ENCODE results near the gene ZNF140.

ZNF140 gene

GRCh38 chr12:133081159-133081780, 547 bp downstream of the ZNF140 start:
- peaks cover 20% of the 10 kb centered on the region for H3K36me3 ChIP-seq (ENCODE audit: control insufficient read depth, insufficient read depth, low read length)
- peak overlapping the region; percentile 88 for H3K9ac ChIP-seq (ENCODE audit: low read depth, low read length)
- H3K9me3 ChIP-seq (ENCODE audit: control insufficient read depth, insufficient read depth, low read length): peaks cover 13% of the 10 kb centered on the region
- H3K4me1 ChIP-seq (ENCODE audit: control insufficient read depth, insufficient read depth, low read length): no peaks in the 10 kb centered on the region
- peak overlapping the region; percentile 89 for H3K4me3 ChIP-seq (ENCODE audit: low read depth, low read length)
- H3K27me3 ChIP-seq (ENCODE audit: control insufficient read depth, insufficient read depth, low read length): no peaks in the 10 kb centered on the region

DNA sequence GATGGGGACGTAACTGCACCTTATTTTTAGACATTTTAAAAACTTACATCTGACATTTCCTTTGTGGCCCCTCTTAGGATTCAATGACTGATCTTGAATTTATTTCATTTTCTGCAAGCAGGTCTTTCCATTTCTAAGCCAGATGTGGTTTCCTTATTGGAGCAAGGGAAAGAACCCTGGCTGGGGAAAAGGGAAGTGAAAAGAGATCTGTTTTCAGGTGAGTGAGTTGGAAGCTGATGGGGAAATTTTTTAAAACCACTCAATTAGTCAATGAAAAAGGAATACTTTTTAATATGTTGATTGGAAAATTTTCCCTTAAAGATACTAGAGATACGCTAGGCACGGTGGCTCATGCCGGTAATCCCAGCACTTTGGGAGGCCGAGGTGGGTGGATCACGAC, 2.6 kb downstream of the ZNF140 start:
- no peak overlapping the region for H3K9ac ChIP-seq (ENCODE audit: low read depth, low read length)
- peaks cover 23% of the 10 kb centered on the region for H3K36me3 ChIP-seq (ENCODE audit: control insufficient read depth, insufficient read depth, low read length)
- no peaks in the 10 kb centered on the region for H3K4me1 ChIP-seq (ENCODE audit: control insufficient read depth, insufficient read depth, low read length)
- H3K4me3 ChIP-seq (ENCODE audit: low read depth, low read length): no peak overlapping the region
- peaks cover 16% of the 10 kb centered on the region for H3K9me3 ChIP-seq (ENCODE audit: control insufficient read depth, insufficient read depth, low read length)
- no peaks in the 10 kb centered on the region for H3K27me3 ChIP-seq (ENCODE audit: control insufficient read depth, insufficient read depth, low read length)

DNA sequence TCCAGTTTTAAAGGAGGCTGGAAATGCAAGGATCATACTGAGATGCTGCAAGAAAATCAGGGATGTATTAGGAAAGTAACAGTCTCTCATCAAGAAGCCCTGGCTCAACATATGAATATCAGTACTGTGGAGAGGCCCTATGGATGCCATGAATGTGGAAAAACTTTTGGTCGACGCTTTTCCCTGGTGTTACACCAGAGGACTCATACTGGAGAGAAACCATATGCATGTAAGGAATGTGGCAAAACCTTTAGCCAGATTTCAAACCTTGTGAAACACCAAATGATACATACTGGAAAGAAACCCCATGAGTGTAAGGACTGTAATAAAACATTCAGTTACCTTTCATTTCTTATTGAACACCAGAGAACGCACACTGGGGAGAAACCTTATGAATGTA, 24.9 kb downstream of the ZNF140 start:
- Histone ChIP-seq H3K9me3 (ENCODE audit: control insufficient read depth, insufficient read depth, low read length) (peaks cover 68% of the 10 kb centered on the region), H3K36me3 (ENCODE audit: control insufficient read depth, insufficient read depth, low read length) (peaks cover 11% of the 10 kb centered on the region), H3K27me3 (ENCODE audit: control insufficient read depth, insufficient read depth, low read length) (no peaks in the 10 kb centered on the region), H3K4me3 (ENCODE audit: low read depth, low read length) (peak overlapping the region; percentile 15), H3K9ac (ENCODE audit: low read depth, low read length) (no peak overlapping the region), H3K4me1 (ENCODE audit: control insufficient read depth, insufficient read depth, low read length) (no peaks in the 10 kb centered on the region)

GRCh38 chr12:133106253-133106652, 25.5 kb downstream of the ZNF140 start:
- peaks cover 63% of the 10 kb centered on the region for H3K9me3 ChIP-seq (ENCODE audit: control insufficient read depth, insufficient read depth, low read length)
- peaks cover 11% of the 10 kb centered on the region for H3K36me3 ChIP-seq (ENCODE audit: control insufficient read depth, insufficient read depth, low read length)
- H3K4me1 ChIP-seq (ENCODE audit: control insufficient read depth, insufficient read depth, low read length): no peaks in the 10 kb centered on the region
- H3K4me3 ChIP-seq (ENCODE audit: low read depth, low read length): no peak overlapping the region
- no peak overlapping the region for H3K9ac ChIP-seq (ENCODE audit: low read depth, low read length)
- H3K27me3 ChIP-seq (ENCODE audit: control insufficient read depth, insufficient read depth, low read length): no peaks in the 10 kb centered on the region

- H3K9ac ChIP-seq (ENCODE audit: low read depth, low read length): no peak overlapping the region
- peaks cover 57% of the 10 kb centered on the region for H3K9me3 ChIP-seq (ENCODE audit: control insufficient read depth, insufficient read depth, low read length)
- H3K27me3 ChIP-seq (ENCODE audit: control insufficient read depth, insufficient read depth, low read length): no peaks in the 10 kb centered on the region
- H3K36me3 ChIP-seq (ENCODE audit: control insufficient read depth, insufficient read depth, low read length): peaks cover 11% of the 10 kb centered on the region
- no peaks in the 10 kb centered on the region for H3K4me1 ChIP-seq (ENCODE audit: control insufficient read depth, insufficient read depth, low read length)
- H3K4me3 ChIP-seq (ENCODE audit: low read depth, low read length): no peak overlapping the region
Measured at GRCh38 chr12:133107121-133107520, 26.4 kb downstream of the ZNF140 start.

GRCh38 chr12:133108150-133108549, 27.4 kb downstream of the ZNF140 start:
- no peaks in the 10 kb centered on the region for H3K4me1 ChIP-seq (ENCODE audit: control insufficient read depth, insufficient read depth, low read length)
- peaks cover 55% of the 10 kb centered on the region for H3K9me3 ChIP-seq (ENCODE audit: control insufficient read depth, insufficient read depth, low read length)
- no peaks in the 10 kb centered on the region for H3K27me3 ChIP-seq (ENCODE audit: control insufficient read depth, insufficient read depth, low read length)
- H3K36me3 ChIP-seq (ENCODE audit: control insufficient read depth, insufficient read depth, low read length): peaks cover 11% of the 10 kb centered on the region
- H3K4me3 ChIP-seq (ENCODE audit: low read depth, low read length): no peak overlapping the region
- no peak overlapping the region for H3K9ac ChIP-seq (ENCODE audit: low read depth, low read length)

DNA sequence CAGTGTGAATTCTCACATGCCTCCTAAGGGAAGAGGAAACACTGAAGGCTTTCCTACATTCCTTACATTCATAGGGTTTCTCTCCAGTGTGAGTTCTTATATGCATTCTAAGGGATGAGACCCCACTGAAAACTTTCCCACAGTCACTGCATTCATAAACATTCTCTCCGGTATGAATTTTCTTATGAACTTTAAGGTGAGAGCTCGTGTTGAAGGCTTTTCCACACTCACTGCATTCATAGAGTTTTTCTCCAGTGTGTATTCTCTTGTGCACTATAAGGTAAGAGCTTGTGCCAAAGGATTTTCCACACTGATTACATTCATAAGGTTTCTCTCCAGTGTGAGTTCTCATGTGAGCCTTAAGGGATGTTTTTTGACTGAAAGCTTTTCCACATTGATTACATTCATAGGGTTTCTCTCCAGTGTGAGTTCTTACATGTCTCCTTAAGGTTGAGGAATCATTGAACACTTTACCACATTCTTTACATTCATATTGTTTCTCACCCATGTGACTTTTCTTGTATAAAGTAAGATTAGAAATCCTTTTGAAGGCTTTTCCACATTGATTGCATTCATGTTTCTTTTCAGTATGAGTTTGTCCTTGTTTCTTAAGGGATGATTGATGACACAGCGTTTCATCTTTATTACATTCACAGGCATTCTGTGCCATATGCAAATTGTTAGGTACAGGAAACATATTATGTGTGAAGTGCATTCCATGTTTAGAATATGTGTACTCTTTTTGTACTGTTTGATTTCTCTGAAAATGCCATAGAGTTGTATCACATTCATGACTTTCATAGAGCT, 39.9 kb downstream of the ZNF140 start:
- no peak overlapping the region for H3K9ac ChIP-seq (ENCODE audit: low read depth, low read length)
- peaks cover 68% of the 10 kb centered on the region for H3K9me3 ChIP-seq (ENCODE audit: control insufficient read depth, insufficient read depth, low read length)
- no peak overlapping the region for H3K4me3 ChIP-seq (ENCODE audit: low read depth, low read length)
- H3K27me3 ChIP-seq (ENCODE audit: control insufficient read depth, insufficient read depth, low read length): no peaks in the 10 kb centered on the region
- peaks cover 21% of the 10 kb centered on the region for H3K36me3 ChIP-seq (ENCODE audit: control insufficient read depth, insufficient read depth, low read length)
- H3K4me1 ChIP-seq (ENCODE audit: control insufficient read depth, insufficient read depth, low read length): no peaks in the 10 kb centered on the region

- no peak overlapping the region for H3K4me3 ChIP-seq (ENCODE audit: low read depth, low read length)
- peaks cover 51% of the 10 kb centered on the region for H3K9me3 ChIP-seq (ENCODE audit: control insufficient read depth, insufficient read depth, low read length)
- H3K27me3 ChIP-seq (ENCODE audit: control insufficient read depth, insufficient read depth, low read length): no peaks in the 10 kb centered on the region
- no peaks in the 10 kb centered on the region for H3K4me1 ChIP-seq (ENCODE audit: control insufficient read depth, insufficient read depth, low read length)
- H3K9ac ChIP-seq (ENCODE audit: low read depth, low read length): no peak overlapping the region
- H3K36me3 ChIP-seq (ENCODE audit: control insufficient read depth, insufficient read depth, low read length): peaks cover 15% of the 10 kb centered on the region
Measured at GRCh38 chr12:133124674-133125073, 44.0 kb downstream of the ZNF140 start.

DNA sequence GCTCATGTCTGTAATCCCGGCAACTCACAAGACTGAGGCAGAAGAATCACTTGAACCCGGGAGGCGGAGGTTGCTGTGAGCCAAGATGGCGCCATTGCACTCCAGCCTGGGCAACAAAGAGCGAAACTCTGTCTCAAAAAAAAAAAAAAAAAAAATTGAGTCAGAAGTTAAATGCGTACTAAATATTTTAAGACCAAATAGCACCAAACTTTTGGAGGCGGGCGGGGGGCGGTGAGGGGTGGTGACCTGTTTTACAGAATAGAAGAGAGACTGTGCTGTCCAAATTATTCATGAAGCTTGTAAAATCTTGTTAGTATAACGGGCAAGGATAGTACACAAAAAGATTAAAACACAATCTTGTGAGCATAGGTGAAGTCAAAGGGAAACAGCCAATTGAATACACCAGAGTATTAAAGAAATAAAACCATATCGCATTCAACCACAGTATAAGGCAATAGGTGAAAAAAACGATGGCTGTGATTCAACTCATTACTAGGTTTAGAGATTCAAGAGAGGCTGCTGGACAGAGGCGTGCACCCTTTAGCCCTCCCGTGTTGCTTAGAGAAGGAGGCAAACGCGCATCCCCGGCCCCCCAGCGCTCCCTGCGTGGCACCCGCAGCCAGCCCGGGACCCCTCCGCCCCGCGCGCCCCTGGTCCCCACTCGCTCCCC, 48.8 kb downstream of the ZNF140 start:
- peak overlapping the region; percentile 73 for H3K9ac ChIP-seq (ENCODE audit: low read depth, low read length)
- no peaks in the 10 kb centered on the region for H3K27me3 ChIP-seq (ENCODE audit: control insufficient read depth, insufficient read depth, low read length)
- no peaks in the 10 kb centered on the region for H3K36me3 ChIP-seq (ENCODE audit: control insufficient read depth, insufficient read depth, low read length)
- peaks cover 6% of the 10 kb centered on the region for H3K9me3 ChIP-seq (ENCODE audit: control insufficient read depth, insufficient read depth, low read length)
- no peaks in the 10 kb centered on the region for H3K4me1 ChIP-seq (ENCODE audit: control insufficient read depth, insufficient read depth, low read length)
- H3K4me3 ChIP-seq (ENCODE audit: low read depth, low read length): peak overlapping the region; percentile 92

GRCh38 chr12:133130038-133130807, 49.5 kb downstream of the ZNF140 start, which contains the start of the genes ZNF10 and ZNF891:
ZNF10 (plus strand) TSS chr12:133130627; CDS start chr12:133144493, 13,866 bp downstream.
ZNF891 (minus strand) TSS chr12:133130274; CDS start chr12:133121918, 8,356 bp downstream.
- Histone ChIP-seq H3K27me3 (ENCODE audit: control insufficient read depth, insufficient read depth, low read length) (no peaks in the 10 kb centered on the region), H3K9ac (ENCODE audit: low read depth, low read length) (peak within 1 kb of the TSS; percentile 93), H3K4me3 (ENCODE audit: low read depth, low read length) (peak within 1 kb of the TSS; percentile 92), H3K36me3 (ENCODE audit: control insufficient read depth, insufficient read depth, low read length) (no peaks in the 10 kb centered on the region), H3K4me1 (ENCODE audit: control insufficient read depth, insufficient read depth, low read length) (no peaks in the 10 kb centered on the region), H3K9me3 (ENCODE audit: control insufficient read depth, insufficient read depth, low read length) (peaks cover 6% of the 10 kb centered on the region)

DNA sequence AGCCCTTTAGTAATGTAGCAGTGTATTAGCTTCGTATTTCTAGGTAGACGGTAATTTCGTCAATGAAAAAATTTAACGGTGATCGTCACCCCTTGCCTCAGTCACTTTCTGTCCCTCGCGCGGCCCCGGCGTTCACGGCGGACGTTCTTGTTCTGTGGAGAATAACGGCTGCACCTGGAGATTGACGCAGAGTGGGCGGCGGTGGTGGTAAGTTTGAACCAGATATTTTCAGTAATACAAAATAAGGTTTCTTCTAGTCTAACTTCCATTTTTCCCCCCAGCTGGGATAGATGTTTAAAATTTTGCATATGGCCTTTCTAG, 50.0 kb downstream of the ZNF140 start:
- peak overlapping the region; percentile 93 for H3K9ac ChIP-seq (ENCODE audit: low read depth, low read length)
- H3K4me3 ChIP-seq (ENCODE audit: low read depth, low read length): peak overlapping the region; percentile 92
- H3K27me3 ChIP-seq (ENCODE audit: control insufficient read depth, insufficient read depth, low read length): no peaks in the 10 kb centered on the region
- peaks cover 2% of the 10 kb centered on the region for H3K9me3 ChIP-seq (ENCODE audit: control insufficient read depth, insufficient read depth, low read length)
- peaks cover 1% of the 10 kb centered on the region for H3K36me3 ChIP-seq (ENCODE audit: control insufficient read depth, insufficient read depth, low read length)
- H3K4me1 ChIP-seq (ENCODE audit: control insufficient read depth, insufficient read depth, low read length): no peaks in the 10 kb centered on the region
